Heart left ventricle (tissue), 16 donors: ENCODE results near the gene HERC4. TPM values are rescaled to one million over a fixed set of nuclear protein-coding genes. Genes with fewer than 3 reads are reported as not detected.
"Not testable (repeated sequence)": the region's sequence is repeated elsewhere in the genome, so short reads cannot be mapped to it uniquely, and the experiment has no call there.

Experiments used
- ATAC-seq, 4 donors: fragments of 200-7000 bp; cut with Tn5 transposase; one replicate each; pipeline ENCODE4 v1.9.1; 2020 to 2022; ENCODE audit warnings: moderate library complexity in 4 of 4, mild to moderate bottlenecking in 3 of 4, moderate number of reproducible peaks in 1 of 4
- DNase-seq, 5 donors: peaks; one replicate each; pipeline ENCODE4 v3.0.0-alpha.2; 2020
- H3K27ac ChIP-seq, 12 donors: fragments of 200-600 bp; sonication (generic) in 4 of 12; one replicate each; pipeline versions ENCODE4 v1.5.0 to v1.8.0; 2016 to 2022; ENCODE audit warnings: mild to moderate bottlenecking in 2 of 12
- H3K27me3 ChIP-seq, 9 donors: fragments of 200-600 bp; sonication (generic) in 2 of 9; one replicate each; pipeline versions ENCODE4 v1.5.1 to v1.8.0; 2016 to 2022; ENCODE audit warnings: mild to moderate bottlenecking in 3 of 9
- H3K36me3 ChIP-seq, 9 donors: fragments of 200-600 bp; sonication (generic) in 2 of 9; one replicate each; pipeline versions ENCODE4 v1.5.0 to v1.8.0; 2018 to 2022; ENCODE audit warnings: mild to moderate bottlenecking in 2 of 9
- H3K4me1 ChIP-seq, 12 donors: fragments of 200-600 bp; sonication (generic) in 4 of 12; one replicate each; pipeline versions ENCODE4 v1.5.0 to v1.8.0; 2016 to 2022; ENCODE audit warnings: mild to moderate bottlenecking in 3 of 12
- H3K4me3 ChIP-seq, 12 donors: fragments of 200-600 bp; sonication (generic) in 4 of 12; one replicate each; pipeline versions ENCODE4 v1.5.0 to v1.8.0; 2017 to 2022; ENCODE audit warnings: mild to moderate bottlenecking in 9 of 12, moderate library complexity in 4 of 12
- H3K9me3 ChIP-seq, 12 donors: fragments of 200-600 bp; sonication (generic) in 4 of 12; one replicate each; pipeline versions ENCODE4 v1.5.0 to v1.8.0; 2016 to 2022; ENCODE audit warnings: mild to moderate bottlenecking in 1 of 12
- POLR2A ChIP-seq, 2 donors: fragments of 450-650 bp; IDR thresholded peaks; one replicate each; pipeline ENCODE4 v1.6.1; 2017; ENCODE audit warnings: antibody characterized with exemption in 2 of 2, mild to moderate bottlenecking in 2 of 2, moderate library complexity in 2 of 2
- WGBS, 4 donors: extraction: QIAGEN DNeasy Blood & Tissue Kit in 2 of 4; methylation state at CpG; one replicate each; pipeline versions ENCODE4 v1.1.5 to v1.1.7; 2013 to 2018; 5-methylcytosine and 5-hydroxymethylcytosine counted together
- intact Hi-C, 10 donors: fragments of 100-400 bp; cut with DNase I; formaldehyde crosslinking; loops; one replicate each; pipeline versions ENCODE4 v1.11.1 to v1.14.2; 2022
- polyA plus RNA-seq, 2 donors: library from polyadenylated mRNA; stranded (reverse); fragments of 200-250 nt; gene quantifications; one replicate each; pipeline ENCODE4 v1.2.3, GENCODE V29; 2013
- total RNA-seq, 9 donors: library from RNA; depleted of rRNA in 2 of 9; stranded (reverse); fragments of >200 nt in 2 of 9; fragmentation: NEBNext Ultra II Directional in 3 of 9; extraction: Animal tissue kit (Norgen Biotek cat#: 25700) in 3 of 9; gene quantifications; one replicate each; pipeline versions ENCODE4 v1.1.0 to v1.2.4, GENCODE V29; 2016 to 2023
- TF ChIP-seq, protein P1 (sequence below), 12 donors: fragments of 200-600 bp; sonication (generic) in 4 of 12; IDR thresholded peaks; one replicate each; pipeline versions ENCODE4 v1.5.0 to v1.8.0; 2018 to 2022; ENCODE audit warnings: antibody characterized with exemption in 12 of 12, mild to moderate bottlenecking in 5 of 12
- donor health status: ischemic (EF 13 %, LVEDD 7.1; RV severe dilation, severe dysfunction).
- donor health status: healthy with polysubstance abuse.
- donor health status: DM: no; HTN: yes; CAD: no.
- donor health status: DM: no; HTN: no; CAD: no.
- donor health status: ischemic (EF 25% LVEDD 6.9; RV normal size, moderate dysfunction).
- donor health status: ischemic (EF 25% LVEDD 5.7; RV mildly dilated, moderate dysfunction).
- donor health status: healthy.
- donor health status: DM: yes; HTN: yes; CAD: no.
- donor health status: ischemic (EF 35%, LVEDD 5.7; RV mildly dilated, moderate dysfunction).
- donor health status: nonischemic (EF 11% LVEDD 7.7; RV severe dilation, severe dysfunction).
- donor health status: DM: yes; HTN: yes; CAD: no.
- donor health status: PGD.
- donor health status: ischemic (EF 29% LVEDD 5.4; RV normal size, mild dysfunction).
- donor health status: nonischemic (EF 23%, LVEDD 6.1; RV moderate dilation, normal function).

HERC4 gene
- total and polyA plus RNA-seq, 11 donors = 11.7 to 39.4 (median 29.3) TPM

DNA sequence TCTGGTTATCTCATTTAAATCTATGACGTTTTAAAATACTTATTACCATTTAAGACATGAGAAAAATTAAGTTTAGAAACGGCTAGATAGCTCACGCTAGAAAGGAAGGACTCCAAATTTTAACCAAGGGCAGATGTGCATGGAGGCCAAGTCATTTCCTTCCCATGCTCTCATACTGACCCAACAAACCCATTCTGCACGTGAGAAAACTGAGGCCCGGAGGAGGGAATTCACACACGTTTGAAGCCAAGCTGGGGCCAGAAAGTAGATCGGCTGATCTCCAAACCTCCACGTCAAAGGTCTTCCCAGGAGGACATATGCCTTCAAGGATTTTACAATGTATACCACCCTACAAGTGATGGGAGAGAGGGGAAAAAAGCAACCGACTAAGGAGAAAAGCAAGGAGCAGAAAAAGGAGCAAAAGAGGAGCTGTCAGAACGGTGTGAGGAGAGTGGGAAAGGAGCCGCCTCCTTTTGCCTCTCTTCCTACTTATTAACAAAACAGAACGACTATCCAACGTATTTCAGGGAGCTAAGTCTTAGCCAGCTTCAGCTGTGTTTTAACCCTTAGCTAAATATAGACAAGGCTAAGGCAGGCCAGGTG lies 191.3 kb downstream of the HERC4 start:
- intact Hi-C loops = loop anchor here in 8 of 10 donors (1.0 to 10.0 kb wide), 6 partner anchors 33 to 451 kb away; partner anchors contain the start of genes HERC4 (in 6 of the 8), HNRNPH3 (in 4 of the 8) and PBLD (in 4 of the 8)
- ATAC-seq = peak in 2 of 4 donors; percentile 4 to 22
- Histone ChIP-seq H3K9me3 (no peaks in the 10 kb centered on the region), H3K4me3 (peak overlapping the region; percentile 58 to 98 (median 82)), H3K4me1 (peaks cover 0 to 25% (median 13%) of the 10 kb centered on the region in 12 donors), H3K27ac (peak overlapping the region; percentile 84 to 98 (median 94)), H3K36me3 (peaks cover 0 to 25% (median 21%) of the 10 kb centered on the region in 9 donors), H3K27me3 (no peaks in the 10 kb centered on the region)
- 15 to 20% (median 18%) methylated on average over 13 of the region's 13 CpGs for WGBS, 4 donors
- TF ChIP-seq, protein P1, sequence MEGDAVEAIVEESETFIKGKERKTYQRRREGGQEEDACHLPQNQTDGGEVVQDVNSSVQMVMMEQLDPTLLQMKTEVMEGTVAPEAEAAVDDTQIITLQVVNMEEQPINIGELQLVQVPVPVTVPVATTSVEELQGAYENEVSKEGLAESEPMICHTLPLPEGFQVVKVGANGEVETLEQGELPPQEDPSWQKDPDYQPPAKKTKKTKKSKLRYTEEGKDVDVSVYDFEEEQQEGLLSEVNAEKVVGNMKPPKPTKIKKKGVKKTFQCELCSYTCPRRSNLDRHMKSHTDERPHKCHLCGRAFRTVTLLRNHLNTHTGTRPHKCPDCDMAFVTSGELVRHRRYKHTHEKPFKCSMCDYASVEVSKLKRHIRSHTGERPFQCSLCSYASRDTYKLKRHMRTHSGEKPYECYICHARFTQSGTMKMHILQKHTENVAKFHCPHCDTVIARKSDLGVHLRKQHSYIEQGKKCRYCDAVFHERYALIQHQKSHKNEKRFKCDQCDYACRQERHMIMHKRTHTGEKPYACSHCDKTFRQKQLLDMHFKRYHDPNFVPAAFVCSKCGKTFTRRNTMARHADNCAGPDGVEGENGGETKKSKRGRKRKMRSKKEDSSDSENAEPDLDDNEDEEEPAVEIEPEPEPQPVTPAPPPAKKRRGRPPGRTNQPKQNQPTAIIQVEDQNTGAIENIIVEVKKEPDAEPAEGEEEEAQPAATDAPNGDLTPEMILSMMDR (IDR thresholded peaks at IDR 0.05) = no peak
- TF ChIP-seq POLR2A (IDR thresholded peaks at IDR 0.05) = no peak
- DNase-seq = peak in 1 of 5 donors; percentile 9

GRCh38 chr10:67878133-67878532 lies 196.9 kb downstream of the HERC4 start:
- no peaks in the 10 kb centered on the region for H3K9me3 ChIP-seq
- H3K4me1 ChIP-seq = no peaks in the 10 kb centered on the region
- 88 to 93% (median 93%) methylated on average over 7 of the region's 7 CpGs for WGBS, 4 donors
- H3K27me3 ChIP-seq = no peaks in the 10 kb centered on the region
- TF ChIP-seq, protein P1 (IDR thresholded peaks at IDR 0.05) = no peak
- no peak for TF ChIP-seq POLR2A (IDR thresholded peaks at IDR 0.05)
- H3K36me3 ChIP-seq = no peaks in the 10 kb centered on the region
- DNase-seq (no peak), ATAC-seq (no peak)
- intact Hi-C loops = no loop called here
- H3K27ac ChIP-seq = no peak overlapping the region
- H3K4me3 ChIP-seq = no peak overlapping the region

DNA sequence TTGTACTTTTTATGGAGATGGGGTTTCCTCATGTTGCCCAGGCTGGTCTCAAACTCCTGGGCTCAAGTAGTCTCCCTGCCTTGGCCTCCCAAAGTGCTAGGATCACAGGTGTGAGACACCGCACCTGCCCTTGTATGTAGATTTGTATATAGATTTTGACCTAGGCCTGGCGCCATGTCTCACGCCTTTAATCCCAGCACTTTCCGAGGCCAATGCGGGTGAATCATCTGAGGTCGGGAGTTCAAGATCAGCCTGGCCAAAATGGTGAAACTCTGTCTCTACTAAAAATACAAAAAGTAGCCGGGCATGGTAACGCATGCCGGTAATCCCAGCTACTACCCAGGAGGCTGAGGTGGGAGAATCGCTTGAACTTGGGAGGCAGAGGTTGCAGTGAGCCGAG lies 197.7 kb downstream of the HERC4 start:
- H3K27ac ChIP-seq, H3K27me3 ChIP-seq, H3K4me3 ChIP-seq, H3K9me3 ChIP-seq, ATAC-seq, intact Hi-C loops, H3K4me1 ChIP-seq, H3K36me3 ChIP-seq, DNase-seq: not testable (repeated sequence)
- WGBS, 4 donors = 93 to 96% (median 95%) methylated on average over 11 of the region's 11 CpGs

GRCh38 chr10:67875340-67876238 lies 199.5 kb downstream of the HERC4 start:
- Histone ChIP-seq H3K4me1 (no peaks in the 10 kb centered on the region), H3K9me3 (no peaks in the 10 kb centered on the region), H3K36me3 (no peaks in the 10 kb centered on the region), H3K27me3 (no peaks in the 10 kb centered on the region), H3K4me3 (no peak overlapping the region), H3K27ac (no peak overlapping the region)
- 55 to 71% (median 67%) methylated on average over 3 of the region's 3 CpGs for WGBS, 4 donors
- intact Hi-C loops = no loop called here
- ATAC-seq (no peak), DNase-seq (no peak)
- no peak for TF ChIP-seq POLR2A (IDR thresholded peaks at IDR 0.05)
- TF ChIP-seq, protein P1 (IDR thresholded peaks at IDR 0.05) = no peak

Other genes starting within 250 kb of the HERC4 start
- gene DNAJC12, start 237.1 kb downstream of the HERC4 start, total RNA-seq = 1 to 10 TPM; 2.7 to 6.5 (median 4.8) TPM
- gene DNAJC12, start 237.1 kb downstream of the HERC4 start, polyA plus RNA-seq = 1 to 10 TPM; 1.5 to 5.1 TPM
- gene SIRT1, start 190.6 kb downstream of the HERC4 start, total RNA-seq = 10 to 100 TPM in 6 of 9 donors, 1 to 10 TPM in 3; 9.4 to 19.1 (median 12.5) TPM
- 1 to 10 TPM; 6.0 to 9.2 TPM for gene SIRT1, start 190.6 kb downstream of the HERC4 start, polyA plus RNA-seq
- gene MYPN, start 34.2 kb upstream of the HERC4 start, total RNA-seq = 100 to 1,000 TPM; 105 to 240 (median 159) TPM
- 100 to 1,000 TPM in 1 of 2 donors, 10 to 100 TPM in 1; 33.4 to 107 TPM for gene MYPN, start 34.2 kb upstream of the HERC4 start, polyA plus RNA-seq
- under 1 TPM in 2 of 9 donors, not detected in 7; 0.14 to 0.23 TPM for gene ATOH7, start 156.8 kb upstream of the HERC4 start, total RNA-seq
- gene ATOH7, start 156.8 kb upstream of the HERC4 start, polyA plus RNA-seq = not detected